ENCODE data around the gene SRP19.
"Not testable (repeated sequence)": the region's sequence is repeated elsewhere in the genome, so short reads cannot be mapped to it uniquely, and the experiment has no call there.

SRP19 gene

DNA sequence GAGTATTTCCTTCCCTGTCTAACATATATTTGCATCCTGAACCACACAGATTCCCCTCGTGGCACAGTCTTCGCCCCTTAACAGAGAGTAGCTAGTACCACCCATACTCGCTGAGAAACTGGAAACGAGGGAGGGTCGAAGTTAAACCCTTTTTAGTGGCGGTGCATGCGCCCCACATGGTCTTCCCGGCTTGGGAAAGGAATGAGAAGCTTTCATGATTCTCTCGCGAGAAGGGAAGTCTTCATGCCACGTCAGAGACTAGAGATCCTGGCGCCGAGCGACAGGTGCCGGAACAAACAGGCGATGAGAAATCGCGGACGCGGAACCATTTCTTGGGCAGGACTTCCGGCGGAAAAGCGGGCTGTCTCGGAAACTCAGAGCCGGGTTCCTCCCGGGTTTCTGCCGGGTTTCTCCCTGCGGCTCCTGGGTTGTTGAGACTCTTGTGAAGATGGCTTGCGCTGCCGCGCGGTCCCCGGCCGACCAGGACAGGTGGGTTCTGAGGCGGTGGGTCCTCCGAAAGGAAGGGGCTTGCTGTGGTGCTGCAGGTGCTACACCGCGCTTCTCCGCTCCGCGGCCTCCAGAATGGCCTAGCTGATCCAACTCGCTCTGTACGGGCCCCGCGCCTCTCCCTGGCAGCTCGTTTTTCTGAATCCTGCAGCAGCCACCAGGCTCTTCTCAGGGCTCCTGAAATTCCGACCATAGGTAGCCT is at the start of gene SRP19:
SRP19 (plus strand) TSS at position 359 of the 709 bp plus-strand sequence; CDS start at position 449, 90 bp downstream.
- peak; percentile 76 to 94 for DNase-seq

- no peak for DNase-seq
Measured at GRCh38 chr5:112812549-112812948, 48.5 kb upstream of the SRP19 start.

GRCh38 chr5:112820246-112820645 is 40.8 kb upstream of the SRP19 start:
- DNase-seq = no peak

- no peak for DNase-seq
Measured at GRCh38 chr5:112822456-112822855, 38.6 kb upstream of the SRP19 start.

DNA sequence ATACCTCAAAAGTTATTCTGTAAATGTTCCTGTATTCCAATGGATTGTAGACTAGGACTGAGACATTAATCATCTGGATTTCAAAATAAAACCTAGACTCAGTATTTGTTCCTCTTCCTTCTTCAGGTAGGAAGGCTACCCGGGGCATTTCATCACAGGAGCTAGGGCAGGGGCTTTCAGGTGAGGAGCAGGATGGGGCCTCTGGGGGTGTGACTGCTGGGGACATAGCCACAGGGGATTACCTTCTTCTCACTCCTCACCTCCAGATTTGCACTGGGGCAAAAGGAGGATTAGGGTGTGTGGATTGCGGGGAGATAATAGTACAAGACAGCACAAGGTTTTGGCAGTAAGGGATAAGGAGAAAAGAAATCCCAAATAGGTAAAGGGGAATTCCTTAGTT is 37.9 kb upstream of the SRP19 start:
- DNase-seq = no peak

GRCh38 chr5:112823656-112824055 is 37.4 kb upstream of the SRP19 start:
- DNase-seq = no peak

GRCh38 chr5:112824197-112824596 is 36.9 kb upstream of the SRP19 start:
- DNase-seq = no peak

DNA sequence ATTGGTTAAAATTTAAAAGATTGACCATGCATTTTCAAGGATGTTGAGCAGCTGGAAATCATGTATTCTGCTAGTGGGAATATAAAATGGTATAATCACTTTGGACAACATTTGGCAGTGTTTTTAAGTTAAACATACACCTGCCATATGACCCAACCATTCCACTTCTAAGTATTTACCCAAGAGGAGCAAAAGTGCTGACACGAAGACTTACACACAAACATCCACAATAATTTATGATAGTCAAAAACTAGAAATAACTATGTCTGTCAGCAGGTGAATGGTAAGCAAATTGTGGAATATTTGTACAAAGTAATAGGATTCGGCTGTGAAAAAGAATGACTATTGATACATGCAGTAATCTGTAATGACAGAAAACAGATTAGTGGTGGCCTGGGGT is 30.7 kb upstream of the SRP19 start:
- DNase-seq = no peak

- DNase-seq = no peak
Measured at GRCh38 chr5:112833971-112834370, 27.1 kb upstream of the SRP19 start.

- no peak for DNase-seq
Measured at GRCh38 chr5:112844489-112844888, 16.6 kb upstream of the SRP19 start.

DNA sequence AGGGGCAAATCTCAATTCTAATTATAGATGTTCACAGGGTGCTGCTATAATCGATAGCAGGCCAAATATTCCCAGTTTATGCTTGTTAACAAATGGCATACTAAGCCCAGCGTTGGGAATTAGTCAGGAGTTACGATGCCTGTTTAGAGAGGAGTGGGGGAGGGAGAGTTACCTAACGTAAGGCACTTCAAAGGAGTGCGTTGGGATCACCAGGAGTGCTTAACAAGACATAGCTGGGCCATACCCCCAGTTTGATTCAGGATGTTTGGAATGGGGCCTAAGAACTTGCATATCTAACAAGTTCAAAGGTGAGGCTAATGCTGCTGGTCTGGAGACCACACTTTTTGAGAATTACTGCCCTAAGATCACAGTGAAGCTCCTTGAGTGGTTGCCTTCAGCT is 14.5 kb upstream of the SRP19 start:
- DNase-seq = no peak

DNA sequence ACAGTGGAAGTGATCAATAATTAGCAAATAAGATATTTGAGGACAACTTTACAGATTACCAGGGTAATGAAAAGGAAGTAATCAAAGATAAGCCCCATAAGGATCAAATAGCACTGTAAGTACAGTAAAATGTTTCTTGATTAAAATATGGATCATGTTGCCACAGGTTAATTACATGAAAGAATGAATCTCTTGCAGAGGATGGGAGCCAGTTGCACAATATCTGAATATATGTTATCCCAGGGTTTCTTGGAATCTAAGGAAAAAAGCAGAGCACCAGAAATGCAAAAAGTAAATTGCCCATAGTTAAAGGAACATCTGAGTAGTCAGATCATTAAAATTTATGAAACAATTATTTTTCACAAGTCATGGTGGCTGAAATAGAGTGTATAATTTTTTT is 13.8 kb upstream of the SRP19 start:
- DNase-seq = no peak

DNA sequence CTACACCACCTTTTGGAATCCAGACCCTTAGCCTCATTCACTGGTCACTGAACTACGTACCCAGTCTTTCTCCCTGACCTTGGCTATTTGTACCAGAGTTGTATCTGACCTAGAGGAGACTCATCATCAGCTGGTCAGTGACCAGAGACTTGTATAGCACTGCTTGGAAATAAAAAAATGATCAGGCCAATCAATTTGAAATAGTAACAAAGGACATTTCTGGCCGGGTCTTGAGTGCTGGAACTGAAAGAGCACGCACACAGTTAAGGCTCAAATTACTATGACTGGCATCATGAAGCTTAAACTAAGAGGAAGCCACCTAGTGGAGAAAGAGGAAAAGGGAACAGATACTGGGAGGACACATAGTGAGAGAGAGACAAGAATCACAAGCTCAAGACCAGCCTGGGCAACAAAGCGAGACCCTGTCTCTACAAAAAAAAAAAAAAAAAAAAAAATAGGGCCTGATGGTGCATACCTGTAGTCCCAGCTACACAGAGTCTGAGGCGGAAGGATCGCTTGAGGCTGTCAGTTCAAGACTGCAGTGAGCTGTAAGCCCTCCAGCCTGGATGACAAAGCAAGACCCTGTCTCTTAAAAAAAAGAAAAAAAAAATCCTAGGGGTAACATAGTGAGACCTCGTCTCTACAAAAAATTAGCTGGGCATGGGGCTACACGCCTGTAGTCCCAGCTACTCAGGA is 12.8 kb upstream of the SRP19 start:
- DNase-seq = peak in 1 of 2 donors; percentile 81

DNA sequence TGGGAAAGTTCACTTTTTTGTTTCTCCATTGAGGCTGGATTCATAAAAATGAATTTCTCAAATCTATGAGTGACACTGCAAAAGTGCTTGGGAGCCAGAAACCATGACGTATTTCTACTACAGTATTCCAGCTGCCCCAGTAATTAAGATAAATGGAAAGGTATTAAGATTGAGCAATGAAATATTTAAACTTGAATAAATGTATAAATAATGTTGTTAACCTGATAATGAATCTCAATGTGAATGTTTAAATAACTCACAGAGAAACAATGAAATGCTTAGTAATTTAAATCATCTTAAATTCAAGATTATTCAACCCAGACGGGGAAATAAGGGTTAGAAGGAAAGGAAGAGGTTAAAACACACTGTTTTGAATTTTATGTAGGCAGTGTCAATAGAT is 11.2 kb upstream of the SRP19 start:
- DNase-seq = no peak

- no peak for DNase-seq
Measured at GRCh38 chr5:112854651-112855050, 6.4 kb upstream of the SRP19 start.

GRCh38 chr5:112857866-112858265 is 3.2 kb upstream of the SRP19 start:
- no peak for DNase-seq

DNA sequence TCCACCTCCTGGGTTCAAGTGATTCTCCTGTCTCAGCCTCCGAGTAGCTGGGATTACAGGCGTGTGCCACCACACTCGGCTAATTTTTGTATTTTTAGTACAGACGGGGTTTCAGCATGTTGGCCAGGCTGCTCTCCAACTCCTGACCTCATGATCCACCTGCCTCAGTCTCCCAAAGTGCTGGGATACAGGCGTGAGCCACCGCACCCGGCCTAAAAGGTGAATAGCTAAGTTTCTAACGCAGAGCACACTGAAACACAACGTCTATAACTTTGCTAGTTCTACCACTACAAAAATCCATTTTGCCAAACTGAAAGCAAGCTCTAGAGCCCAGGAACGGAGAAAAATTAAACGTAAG is 537 bp upstream of the SRP19 start:
- DNase-seq = not testable (repeated sequence)

DNA sequence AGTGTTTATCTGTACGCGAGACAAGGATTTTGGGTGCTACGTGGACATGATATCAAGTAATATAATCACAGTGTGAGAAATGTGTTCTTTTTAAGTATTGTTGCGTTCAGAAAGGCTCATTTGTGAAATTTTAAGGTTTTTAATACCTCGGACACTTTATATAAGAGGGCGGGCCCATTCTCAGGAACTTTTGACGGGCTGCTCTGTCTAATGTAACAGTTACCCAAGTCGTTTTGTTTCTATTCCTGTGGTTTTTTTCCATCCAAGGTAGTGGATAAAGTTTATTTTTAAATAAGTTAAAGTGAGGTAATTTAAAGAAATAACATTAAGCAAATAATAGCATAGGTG is 525 bp downstream of the SRP19 start:
- DNase-seq = no peak

DNA sequence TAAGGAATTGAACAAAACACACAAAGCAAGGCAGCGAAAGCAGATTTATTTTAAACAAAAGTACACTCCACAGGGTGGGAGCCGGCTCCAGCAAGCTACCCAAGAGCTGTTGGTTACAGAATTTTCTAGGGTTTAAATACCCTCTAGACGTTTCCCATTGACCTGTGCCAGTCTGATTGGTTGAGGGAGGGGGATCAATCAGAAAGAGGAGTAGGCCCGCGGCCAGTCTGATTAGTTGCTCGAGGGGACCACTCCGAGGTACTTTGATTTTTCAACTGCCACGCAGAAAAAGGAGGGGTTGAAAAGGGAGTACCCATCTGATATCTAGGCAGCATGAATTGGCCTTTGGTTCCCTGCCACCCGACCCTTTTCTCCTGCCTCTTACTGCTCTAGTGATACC is 998 bp downstream of the SRP19 start:
- DNase-seq = no peak

- no peak for DNase-seq
Measured at GRCh38 chr5:112863549-112863948, 2.5 kb downstream of the SRP19 start.

DNA sequence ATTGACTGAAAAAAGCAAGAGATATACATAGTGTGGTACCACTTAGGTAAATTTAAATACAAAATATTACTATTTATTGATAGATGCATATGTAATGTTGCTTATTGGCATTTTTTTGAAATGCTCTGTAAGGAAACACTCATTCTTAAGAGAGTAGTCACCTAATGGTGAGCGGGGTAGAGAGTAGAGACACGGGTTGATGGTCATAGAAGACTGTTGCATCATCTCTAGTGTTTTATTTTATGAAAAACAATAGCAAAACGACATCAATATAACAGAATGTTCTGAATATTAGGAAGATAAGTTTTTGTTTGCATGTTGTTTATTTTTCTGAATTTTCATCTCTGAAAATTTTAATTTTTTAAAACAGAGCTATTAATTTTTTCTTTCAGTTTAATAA is 4.0 kb downstream of the SRP19 start:
- no peak for DNase-seq

DNA sequence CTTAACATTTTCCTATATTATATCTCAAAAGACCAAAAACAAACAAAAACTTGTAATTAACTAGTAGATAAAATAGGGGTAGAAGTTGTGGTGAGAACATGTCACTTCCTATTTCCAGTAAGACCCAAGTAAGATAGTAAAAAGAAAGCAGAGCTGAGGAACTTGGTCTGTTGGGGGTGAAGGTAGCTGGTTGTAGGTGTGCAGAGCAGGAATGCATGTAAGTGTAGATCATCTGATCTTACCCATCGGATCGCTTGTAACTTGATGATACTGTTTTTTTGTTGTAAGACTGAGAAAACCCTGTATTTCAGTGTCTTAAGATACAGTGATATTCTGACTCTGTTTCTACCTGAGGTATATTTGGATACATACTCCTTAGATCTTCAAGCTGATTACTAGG is 5.7 kb downstream of the SRP19 start:
- DNase-seq = no peak

DNA sequence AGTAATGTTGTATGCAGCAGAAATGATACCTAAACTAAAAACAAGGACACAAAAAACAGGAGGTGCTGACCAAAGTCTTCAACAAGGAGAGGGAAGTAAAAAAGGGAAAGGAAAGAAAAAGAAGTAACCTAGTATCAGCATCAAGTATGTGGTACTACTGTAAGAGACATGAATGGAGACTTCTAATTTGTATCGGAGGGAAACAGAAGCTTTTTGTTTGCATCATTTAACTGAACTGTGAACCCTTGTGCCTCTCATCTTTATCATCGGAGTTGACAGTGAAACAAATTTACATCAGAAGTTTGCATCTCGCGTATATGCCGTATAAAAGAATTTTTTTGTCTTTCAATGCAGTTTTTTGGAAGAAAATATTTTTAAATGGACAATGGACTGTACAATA is 6.3 kb downstream of the SRP19 start:
- DNase-seq = no peak

- no peak for DNase-seq
Measured at GRCh38 chr5:112869948-112870347, 8.9 kb downstream of the SRP19 start.

DNA sequence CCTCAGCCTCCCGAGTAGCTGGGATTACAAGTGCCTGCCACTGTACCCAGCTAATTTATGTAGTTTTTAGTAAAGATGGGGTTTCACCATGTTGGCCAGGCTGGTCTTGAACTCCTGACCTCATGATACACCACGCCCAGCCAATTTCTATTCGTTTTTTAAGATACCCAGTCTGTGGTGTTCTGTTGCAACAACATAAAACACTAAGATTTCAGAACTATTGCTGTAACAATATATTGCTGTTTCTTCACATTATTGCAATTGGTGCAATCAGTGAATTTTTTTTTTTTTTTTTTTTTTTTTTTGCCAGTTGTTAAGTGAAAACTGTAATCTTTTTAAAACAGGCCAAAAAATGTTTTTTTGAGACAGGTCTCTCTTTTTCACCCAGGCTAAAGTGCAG is 9.9 kb downstream of the SRP19 start:
- DNase-seq = no peak
